Peyer's patch (tissue), 4 donors: Measurements from ENCODE around the gene IKZF5. TPM values are rescaled to one million over a fixed set of nuclear protein-coding genes. Genes with fewer than 3 reads are reported as not detected.
A peak's percentile ranks its signal among the peaks of the same experiment; 100 is the strongest.

Source experiments
- DNase-seq, 3 donors: peaks; one replicate each; pipeline ENCODE4 v3.0.0-alpha.2; 2017 to 2019
- H3K27ac ChIP-seq, 4 donors: fragments of 200-600 bp; sonication (generic); one replicate each; pipeline ENCODE4 v1.5.1; 2016 to 2019
- H3K27me3 ChIP-seq, 2 donors: fragments of 200-600 bp; sonication (generic); one replicate each; pipeline ENCODE4 v1.5.1; 2019
- H3K36me3 ChIP-seq, 3 donors: fragments of 200-600 bp; sonication (generic); one replicate each; pipeline ENCODE4 v1.5.1; 2016 to 2019
- H3K4me1 ChIP-seq, 4 donors: fragments of 200-600 bp; sonication (generic); one replicate each; pipeline ENCODE4 v1.5.1; 2016 to 2019
- H3K4me3 ChIP-seq, 4 donors: fragments of 200-600 bp; sonication (generic); 1 replicate in 3 of 4; 2 replicates in 1 of 4; pipeline ENCODE4 v1.5.1; 2016 to 2019; ENCODE audit warnings: mild to moderate bottlenecking in 1 of 4
- H3K9me3 ChIP-seq, 4 donors: fragments of 200-600 bp; sonication (generic); one replicate each; pipeline ENCODE4 v1.5.1; 2016 to 2019; ENCODE audit warnings: mild to moderate bottlenecking in 1 of 4
- POLR2A ChIP-seq, 2 donors: fragments of 450-650 bp; IDR thresholded peaks; one replicate each; pipeline ENCODE4 v1.5.1; 2017; ENCODE audit warnings: antibody characterized with exemption in 2 of 2, mild to moderate bottlenecking in 2 of 2, moderate library complexity in 2 of 2
- total RNA-seq, 4 donors: library from RNA; depleted of rRNA; stranded (reverse); fragments of >200 nt; gene quantifications; one replicate each; pipeline ENCODE4 v1.1.0, GENCODE V29; 2016
- TF ChIP-seq, protein P1 (sequence below), 6 experiments: fragments of 450-650 bp in 4 of 6; fragments of 200-600 bp in 2 of 6; sonication (generic) in 1 of 6; IDR thresholded peaks; one replicate each; pipeline ENCODE4 v1.5.1; 2017 to 2019; ENCODE audit warnings: antibody characterized with exemption in 6 of 6, mild to moderate bottlenecking in 3 of 6, moderate library complexity in 1 of 6

IKZF5 gene
- total RNA-seq, 4 donors from 2014 or later: 7.4 to 9.5 (median 8.1) TPM

DNA sequence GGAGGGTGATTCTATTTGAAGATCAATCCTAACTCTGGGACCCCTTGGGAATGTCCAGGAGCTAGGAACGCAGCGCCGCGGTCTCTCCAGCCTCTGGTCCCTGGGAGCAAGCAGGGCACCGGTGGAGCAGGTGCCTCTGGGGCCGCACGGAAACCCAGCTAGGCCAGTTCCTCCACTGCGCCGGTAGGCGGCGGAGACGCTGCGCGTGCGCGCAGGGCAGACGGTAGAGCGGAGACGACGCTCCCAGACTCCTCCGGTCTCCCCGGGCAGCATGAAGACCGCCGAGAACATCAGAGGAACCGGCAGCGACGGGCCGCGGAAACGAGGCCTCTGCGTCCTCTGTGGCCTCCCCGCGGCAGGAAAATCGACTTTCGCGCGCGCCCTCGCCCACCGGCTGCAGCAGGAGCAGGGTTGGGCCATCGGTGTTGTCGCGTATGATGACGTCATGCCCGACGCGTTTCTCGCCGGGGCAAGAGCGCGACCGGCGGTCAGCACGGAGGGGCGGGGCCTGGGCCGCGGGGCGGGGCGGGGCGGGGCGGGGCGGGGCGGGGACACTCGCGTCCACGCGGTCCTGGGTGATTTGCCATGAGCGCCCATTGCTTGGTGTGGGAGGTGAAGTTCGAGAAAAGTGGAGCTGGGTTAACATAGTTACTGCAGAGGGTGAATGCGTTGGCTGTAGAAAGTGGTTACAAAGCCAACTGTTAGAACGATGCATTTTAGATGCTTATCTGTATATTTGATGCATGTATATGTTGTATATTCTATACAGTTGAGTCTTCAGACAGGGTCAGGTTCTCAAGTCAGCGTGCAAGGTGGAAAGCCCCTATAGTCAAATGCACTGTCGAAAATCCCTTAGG, 28.2 kb downstream of the IKZF5 start, which contains the start of gene PSTK:
Gene PSTK (plus strand): TSS at position 193 of the 857 bp plus-strand sequence. CDS start 79 bp downstream, at position 272.
- Histone ChIP-seq H3K9me3 (no peaks in the 10 kb centered on the region), H3K4me1 (peaks cover 0 to 6% (median 0%) of the 10 kb centered on the region in 4 donors), H3K36me3 (no peaks in the 10 kb centered on the region), H3K4me3 (peak within 1 kb of the TSS; percentile 69 to 87 (median 82)), H3K27ac (peak within 1 kb of the TSS; percentile 90 to 97 (median 94)), H3K27me3 (no peaks in the 10 kb centered on the region)
- peak; percentile 89 to 96 (median 95) for DNase-seq
- TF ChIP-seq, protein P1, sequence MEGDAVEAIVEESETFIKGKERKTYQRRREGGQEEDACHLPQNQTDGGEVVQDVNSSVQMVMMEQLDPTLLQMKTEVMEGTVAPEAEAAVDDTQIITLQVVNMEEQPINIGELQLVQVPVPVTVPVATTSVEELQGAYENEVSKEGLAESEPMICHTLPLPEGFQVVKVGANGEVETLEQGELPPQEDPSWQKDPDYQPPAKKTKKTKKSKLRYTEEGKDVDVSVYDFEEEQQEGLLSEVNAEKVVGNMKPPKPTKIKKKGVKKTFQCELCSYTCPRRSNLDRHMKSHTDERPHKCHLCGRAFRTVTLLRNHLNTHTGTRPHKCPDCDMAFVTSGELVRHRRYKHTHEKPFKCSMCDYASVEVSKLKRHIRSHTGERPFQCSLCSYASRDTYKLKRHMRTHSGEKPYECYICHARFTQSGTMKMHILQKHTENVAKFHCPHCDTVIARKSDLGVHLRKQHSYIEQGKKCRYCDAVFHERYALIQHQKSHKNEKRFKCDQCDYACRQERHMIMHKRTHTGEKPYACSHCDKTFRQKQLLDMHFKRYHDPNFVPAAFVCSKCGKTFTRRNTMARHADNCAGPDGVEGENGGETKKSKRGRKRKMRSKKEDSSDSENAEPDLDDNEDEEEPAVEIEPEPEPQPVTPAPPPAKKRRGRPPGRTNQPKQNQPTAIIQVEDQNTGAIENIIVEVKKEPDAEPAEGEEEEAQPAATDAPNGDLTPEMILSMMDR (IDR thresholded peaks at IDR 0.05): peak; percentile 86 to 99 (median 97)
- TF ChIP-seq POLR2A (IDR thresholded peaks at IDR 0.05): peak; percentile 60 to 63

DNA sequence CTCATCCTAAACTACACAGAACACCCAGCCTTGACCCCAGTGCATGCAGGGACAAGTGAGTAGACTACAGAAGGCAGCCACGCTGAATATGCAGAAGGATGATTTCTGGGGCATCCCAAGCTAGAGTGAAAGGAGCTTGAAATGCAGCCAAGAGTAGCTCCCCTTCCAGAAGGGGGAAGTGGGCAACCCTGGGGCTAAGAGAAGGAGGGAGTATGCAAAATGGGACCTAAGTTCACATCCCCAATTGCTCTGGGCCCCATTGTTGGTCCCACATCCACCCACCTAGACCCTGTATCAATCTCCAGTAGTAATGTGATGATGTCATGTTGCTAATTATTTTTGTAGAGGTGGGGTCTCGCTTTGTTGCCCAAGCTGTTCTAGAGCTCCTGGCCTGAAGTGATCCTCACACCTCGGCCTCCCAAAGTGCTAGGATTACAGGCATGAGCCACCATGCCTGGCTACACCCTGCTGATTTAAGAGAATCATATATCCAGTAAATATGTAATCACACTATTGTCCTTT, 34.0 kb downstream of the IKZF5 start:
- peaks cover 0 to 2% (median 0%) of the 10 kb centered on the region in 4 donors for H3K4me1 ChIP-seq
- H3K27me3 ChIP-seq: no peaks in the 10 kb centered on the region
- H3K9me3 ChIP-seq: no peaks in the 10 kb centered on the region
- DNase-seq: no peak
- no peak overlapping the region for H3K27ac ChIP-seq
- no peak overlapping the region for H3K4me3 ChIP-seq
- TF ChIP-seq, protein P1 (IDR thresholded peaks at IDR 0.05): no peak
- TF ChIP-seq POLR2A (IDR thresholded peaks at IDR 0.05): no peak
- H3K36me3 ChIP-seq: no peaks in the 10 kb centered on the region

DNA sequence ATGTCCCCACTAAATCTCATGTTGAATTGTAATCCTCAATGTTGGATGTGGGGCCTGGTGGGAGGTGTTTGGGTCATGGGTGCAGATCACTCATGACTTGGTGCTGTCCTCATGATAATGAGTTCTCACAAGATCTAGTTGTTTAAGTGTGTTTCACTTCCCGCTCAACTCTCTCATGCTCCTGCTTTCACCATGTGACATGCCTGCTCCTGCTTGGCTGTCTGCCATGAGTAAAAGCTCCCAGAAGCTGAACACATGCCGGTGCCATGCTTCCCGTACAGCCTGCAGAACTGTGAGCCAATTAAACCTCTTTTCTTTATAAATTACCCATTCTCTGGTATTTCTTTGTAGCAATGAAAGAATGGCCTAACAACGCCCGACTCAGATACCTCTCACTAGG, 34.6 kb downstream of the IKZF5 start:
- no peak for DNase-seq

DNA sequence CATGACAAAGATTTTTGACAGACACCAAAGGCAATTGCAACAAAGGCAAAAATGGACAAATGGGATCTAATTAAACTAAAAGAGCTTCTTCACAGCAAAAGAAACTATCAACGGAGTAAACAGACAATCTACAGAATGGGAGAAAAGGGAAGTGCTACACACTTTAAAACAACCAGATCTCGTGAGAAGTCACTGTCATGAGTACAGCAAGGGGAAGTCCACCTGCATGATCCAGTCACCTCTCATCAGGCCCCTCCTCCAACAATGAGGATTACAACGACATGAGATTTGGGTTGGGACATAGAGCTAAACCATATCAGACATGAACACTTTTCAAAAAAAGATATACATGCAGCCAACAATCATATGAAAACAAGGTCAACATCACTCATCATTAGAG, 39.9 kb downstream of the IKZF5 start:
- no peaks in the 10 kb centered on the region for H3K27me3 ChIP-seq
- H3K36me3 ChIP-seq: no peaks in the 10 kb centered on the region
- no peak for DNase-seq
- H3K9me3 ChIP-seq: peaks cover 0 to 7% (median 0%) of the 10 kb centered on the region in 4 donors
- no peak for TF ChIP-seq POLR2A (IDR thresholded peaks at IDR 0.05)
- no peak overlapping the region for H3K4me3 ChIP-seq
- no peak overlapping the region for H3K27ac ChIP-seq
- H3K4me1 ChIP-seq: no peaks in the 10 kb centered on the region

More for the DNA sequence above, 34.6 kb downstream of the IKZF5 start:
- H3K36me3 ChIP-seq: no peaks in the 10 kb centered on the region
- no peak for TF ChIP-seq POLR2A (IDR thresholded peaks at IDR 0.05)
- TF ChIP-seq, protein P1 (IDR thresholded peaks at IDR 0.05): no peak
- H3K27me3 ChIP-seq: no peaks in the 10 kb centered on the region
- H3K9me3 ChIP-seq: no peaks in the 10 kb centered on the region
- no peaks in the 10 kb centered on the region for H3K4me1 ChIP-seq
- no peak overlapping the region for H3K4me3 ChIP-seq
- no peak overlapping the region for H3K27ac ChIP-seq

DNA sequence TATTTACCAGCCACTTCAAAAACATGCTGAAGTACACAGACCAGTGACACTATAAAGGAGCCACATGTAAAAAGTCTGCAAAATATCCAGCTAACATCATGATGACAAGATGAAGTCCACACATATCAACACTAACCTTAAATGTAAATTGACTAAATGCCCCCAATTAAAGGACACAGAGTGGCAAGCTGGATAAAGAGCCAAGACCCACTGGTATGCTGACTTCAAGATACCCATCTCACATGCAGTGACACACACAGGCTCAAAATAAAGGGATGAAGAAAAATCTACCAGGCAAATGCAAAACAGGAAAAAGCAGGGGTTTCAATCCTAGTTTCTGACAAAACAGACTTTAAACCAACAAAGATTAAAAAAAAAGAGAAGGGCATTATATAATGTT, 41.7 kb downstream of the IKZF5 start:
- TF ChIP-seq, protein P1 (IDR thresholded peaks at IDR 0.05): no peak
- no peak for TF ChIP-seq POLR2A (IDR thresholded peaks at IDR 0.05)
- no peak for DNase-seq
- Histone ChIP-seq H3K36me3 (no peaks in the 10 kb centered on the region), H3K9me3 (peaks cover 0 to 7% (median 0%) of the 10 kb centered on the region in 4 donors), H3K4me3 (no peak overlapping the region), H3K27ac (no peak overlapping the region), H3K4me1 (no peaks in the 10 kb centered on the region), H3K27me3 (no peaks in the 10 kb centered on the region)

DNA sequence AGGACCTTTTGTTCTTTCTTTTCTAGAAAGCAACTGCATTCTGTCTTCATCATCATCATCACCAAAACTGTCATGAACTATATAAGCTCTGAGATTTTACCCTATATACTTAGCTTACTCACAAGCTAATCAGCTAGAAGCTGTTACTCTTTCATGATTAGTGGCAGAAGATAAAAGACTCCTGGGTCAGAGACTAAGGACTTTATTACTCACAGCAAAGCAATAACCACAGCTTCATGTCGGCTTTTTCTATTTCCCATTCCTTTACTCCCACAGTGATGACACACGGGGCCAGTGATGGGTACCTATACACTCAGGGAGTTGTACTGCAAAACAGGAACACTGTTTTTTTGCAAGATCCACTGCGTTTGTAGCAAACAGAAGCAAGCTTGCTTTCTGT, 46.2 kb downstream of the IKZF5 start:
- Histone ChIP-seq H3K9me3 (peaks cover 0 to 7% (median 0%) of the 10 kb centered on the region in 4 donors), H3K27ac (no peak overlapping the region), H3K27me3 (no peaks in the 10 kb centered on the region), H3K4me1 (no peaks in the 10 kb centered on the region), H3K36me3 (no peaks in the 10 kb centered on the region), H3K4me3 (no peak overlapping the region)
- no peak for TF ChIP-seq POLR2A (IDR thresholded peaks at IDR 0.05)
- no peak for DNase-seq
